Vagina (tissue), 2 donors: ENCODE data around the gene TMEM95.

Experiments
- POLR2A ChIP-seq, 2 donors: fragments of 450-650 bp; IDR thresholded peaks; one replicate each; pipeline ENCODE4 v1.6.1; 2017; ENCODE audit warnings: antibody characterized with exemption in 2 of 2, mild to moderate bottlenecking in 2 of 2, moderate library complexity in 2 of 2
- TF ChIP-seq, protein P1 (sequence below), 3 experiments: fragments of 450-650 bp in 2 of 3; fragments of 200-600 bp in 1 of 3; sonication (generic) in 1 of 3; IDR thresholded peaks; one replicate each; pipeline ENCODE4 v1.5.1; 2017 to 2019; ENCODE audit warnings: antibody characterized with exemption in 3 of 3, mild to moderate bottlenecking in 2 of 3, moderate library complexity in 2 of 3

DNA sequence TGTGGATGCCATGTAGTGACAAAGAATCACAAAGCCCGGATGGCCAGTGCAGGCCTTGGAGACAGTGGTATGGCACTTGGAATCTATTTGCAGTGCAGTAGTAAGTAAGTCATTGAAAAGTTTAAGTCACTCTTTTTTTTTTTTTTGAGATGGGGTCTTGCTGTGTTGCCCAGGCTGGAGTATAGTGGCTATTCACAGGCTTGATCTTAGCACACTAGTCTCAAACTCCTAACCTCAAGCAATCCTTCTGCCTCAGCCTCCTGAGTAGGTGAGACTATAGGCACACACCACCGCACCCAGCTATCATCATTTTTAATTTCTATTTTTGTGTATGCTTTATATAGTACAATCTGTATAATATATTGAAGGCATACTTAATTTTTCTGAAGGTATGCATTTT is 43.7 kb downstream of the TMEM95 start:
- TF ChIP-seq, protein P1, sequence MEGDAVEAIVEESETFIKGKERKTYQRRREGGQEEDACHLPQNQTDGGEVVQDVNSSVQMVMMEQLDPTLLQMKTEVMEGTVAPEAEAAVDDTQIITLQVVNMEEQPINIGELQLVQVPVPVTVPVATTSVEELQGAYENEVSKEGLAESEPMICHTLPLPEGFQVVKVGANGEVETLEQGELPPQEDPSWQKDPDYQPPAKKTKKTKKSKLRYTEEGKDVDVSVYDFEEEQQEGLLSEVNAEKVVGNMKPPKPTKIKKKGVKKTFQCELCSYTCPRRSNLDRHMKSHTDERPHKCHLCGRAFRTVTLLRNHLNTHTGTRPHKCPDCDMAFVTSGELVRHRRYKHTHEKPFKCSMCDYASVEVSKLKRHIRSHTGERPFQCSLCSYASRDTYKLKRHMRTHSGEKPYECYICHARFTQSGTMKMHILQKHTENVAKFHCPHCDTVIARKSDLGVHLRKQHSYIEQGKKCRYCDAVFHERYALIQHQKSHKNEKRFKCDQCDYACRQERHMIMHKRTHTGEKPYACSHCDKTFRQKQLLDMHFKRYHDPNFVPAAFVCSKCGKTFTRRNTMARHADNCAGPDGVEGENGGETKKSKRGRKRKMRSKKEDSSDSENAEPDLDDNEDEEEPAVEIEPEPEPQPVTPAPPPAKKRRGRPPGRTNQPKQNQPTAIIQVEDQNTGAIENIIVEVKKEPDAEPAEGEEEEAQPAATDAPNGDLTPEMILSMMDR (IDR thresholded peaks at IDR 0.05), result no peak
- no peak for TF ChIP-seq POLR2A (IDR thresholded peaks at IDR 0.05)
